H1 (cell line): Measurements from ENCODE around the gene USP6. TPM values are rescaled to one million over a fixed set of nuclear protein-coding genes. Genes with fewer than 3 reads are reported as not detected.

Experiments used
- CTCF ChIA-PET: fragments of 300-600 bp; sonication (Branson Sonifier 250); formaldehyde crosslinking; loops from one replicate; lab custom pipeline; 2021; ENCODE audit not compliant: partially characterized antibody; lab: Charles Lee
- POLR2A ChIA-PET: fragments of 300-600 bp; sonication (Branson Sonifier 250); formaldehyde crosslinking; loops from one replicate; lab custom pipeline; 2021; ENCODE audit warnings: inconsistent platforms; ENCODE audit not compliant: partially characterized antibody; lab: Charles Lee
- DNase-seq, 2 experiments: peaks; one replicate each; pipeline versions ENCODE4 v3.0.0 to v3.0.0-alpha.2; 2010 to 2022; ENCODE audit warnings: low spot score in 2 of 2, low read depth in 1 of 2, mixed read lengths in 1 of 2
- FAIRE-seq: peaks from 2 replicates; lab custom pipeline; 2011; peaks lifted over from hg19 to GRCh38; lab: Jason Lieb, UNC
- H2AFZ ChIP-seq: 2 replicates; pipeline ENCODE4 v1.8.1; 2012; ENCODE audit warnings: low read length, inconsistent platforms
- H2AK5ac ChIP-seq: 2 replicates; pipeline ENCODE4 v1.6.1; 2013; ENCODE audit warnings: low read depth, low read length
- H2BK120ac ChIP-seq: replicated peaks from 2 replicates; pipeline ENCODE3; 2013; ENCODE audit warnings: low read depth, low read length, inconsistent platforms
- H2BK12ac ChIP-seq: 2 replicates; pipeline ENCODE4 v1.6.1; 2013; ENCODE audit warnings: low read depth, low read length
- H2BK15ac ChIP-seq: 2 replicates; pipeline ENCODE4 v1.6.1; 2013; ENCODE audit warnings: low read length
- H2BK20ac ChIP-seq: 2 replicates; pipeline ENCODE4 v1.6.1; 2013; ENCODE audit warnings: low read length
- H2BK5ac ChIP-seq: 2 replicates; pipeline ENCODE4 v1.6.1; 2013; ENCODE audit warnings: low read depth, low read length
- H3K14ac ChIP-seq: 2 replicates; pipeline ENCODE4 v1.6.1; 2013; ENCODE audit warnings: inconsistent platforms; ENCODE audit not compliant: insufficient read length
- H3K18ac ChIP-seq: 2 replicates; pipeline ENCODE4 v1.6.1; 2013; ENCODE audit warnings: low read length; ENCODE audit errors: extremely low read depth
- H3K23ac ChIP-seq: 2 replicates; pipeline ENCODE4 v1.6.1; 2013; ENCODE audit warnings: inconsistent platforms; ENCODE audit not compliant: insufficient read length
- H3K23me2 ChIP-seq: 2 replicates; pipeline ENCODE4 v1.6.1; 2013; ENCODE audit warnings: low read depth, low read length
- H3K27ac ChIP-seq: 2 replicates; pipeline ENCODE4 v1.6.1; 2011; ENCODE audit warnings: low read depth, low read length, inconsistent platforms
- H3K27me3 ChIP-seq, 4 experiments: replicated peaks in 1 of 4; 1 replicate in 1 of 4; 2 replicates in 3 of 4; pipeline versions ENCODE4 v1.6.1 to v1.8.1; 2011 to 2013; ENCODE audit warnings: low read length in 3 of 4, mild to moderate bottlenecking in 3 of 4, inconsistent platforms in 2 of 4, mixed read lengths in 2 of 4, moderate library complexity in 1 of 4; ENCODE audit not compliant: control insufficient read depth in 3 of 4, insufficient read depth in 3 of 4; ENCODE audit errors: extremely low read depth in 1 of 4
- H3K36me3 ChIP-seq, 4 experiments: 2 replicates each; pipeline versions ENCODE4 v1.6.1 to v1.8.1; 2011 to 2013; ENCODE audit warnings: mild to moderate bottlenecking in 4 of 4, low read length in 3 of 4, moderate library complexity in 2 of 4, control low read depth in 1 of 4, inconsistent platforms in 1 of 4; ENCODE audit not compliant: insufficient read depth in 4 of 4, control insufficient read depth in 2 of 4
- H3K4ac ChIP-seq: replicated peaks from 2 replicates; pipeline ENCODE3; 2013; ENCODE audit warnings: low read length, low read depth, mixed read lengths, inconsistent platforms; ENCODE audit not compliant: insufficient read length
- H3K4me1 ChIP-seq, 4 experiments: replicated peaks in 1 of 4; 1 replicate in 1 of 4; 2 replicates in 3 of 4; pipeline versions ENCODE4 v1.6.1 to v1.8.1; 2011 to 2013; ENCODE audit warnings: low read length in 3 of 4, inconsistent platforms in 2 of 4, mixed read lengths in 1 of 4; ENCODE audit not compliant: insufficient read depth in 4 of 4, control insufficient read depth in 3 of 4
- H3K4me2 ChIP-seq, 2 experiments: 2 replicates each; pipeline versions ENCODE4 v1.6.1 to v1.8.1; 2011 to 2013; ENCODE audit warnings: low read depth in 2 of 2, low read length in 2 of 2, control low read depth in 1 of 2, inconsistent platforms in 1 of 2, mild to moderate bottlenecking in 1 of 2; ENCODE audit not compliant: insufficient read depth in 1 of 2
- H3K4me3 ChIP-seq, 4 experiments: fragments of 200-600, 300-600 bp in 1 of 4; sonication (generic), shearing (Covaris generic), sonication (Bioruptor Twin) in 1 of 4; 2 replicates each; pipeline versions ENCODE4 v1.5.1 to v1.8.1; 2011 to 2016; ENCODE audit warnings: low read length in 4 of 4, low read depth in 3 of 4, control low read depth in 2 of 4, inconsistent platforms in 2 of 4, mild to moderate bottlenecking in 2 of 4, mixed read lengths in 1 of 4, moderate library complexity in 1 of 4; ENCODE audit not compliant: insufficient read depth in 2 of 4; ENCODE audit errors: extremely low read depth in 1 of 4
- H3K56ac ChIP-seq: replicated peaks from 2 replicates; pipeline ENCODE3; 2013; ENCODE audit warnings: low read depth, mild to moderate bottlenecking, mixed read lengths, low read length, inconsistent platforms; ENCODE audit not compliant: insufficient read length
- H3K79me1 ChIP-seq: 2 replicates; pipeline ENCODE4 v1.6.1; 2013; ENCODE audit warnings: low read depth, low read length, control low read depth
- H3K79me2 ChIP-seq, 2 experiments: 2 replicates each; pipeline versions ENCODE4 v1.6.1 to v1.8.1; 2012 to 2013; ENCODE audit warnings: low read length in 2 of 2, mild to moderate bottlenecking in 2 of 2, inconsistent platforms in 1 of 2; ENCODE audit not compliant: insufficient read depth in 2 of 2, control insufficient read depth in 1 of 2
- H3K9ac ChIP-seq, 4 experiments: replicated peaks in 1 of 4; 1 replicate in 1 of 4; 2 replicates in 3 of 4; pipeline versions ENCODE4 v1.6.1 to v1.8.1; 2011 to 2013; ENCODE audit warnings: low read depth in 3 of 4, low read length in 3 of 4, control low read depth in 2 of 4, mild to moderate bottlenecking in 2 of 4, moderate library complexity in 2 of 4, inconsistent platforms in 1 of 4; ENCODE audit errors: extremely low read depth in 1 of 4
- H3K9me3 ChIP-seq, 2 experiments: 2 replicates each; pipeline versions ENCODE4 v1.6.1 to v1.8.1; 2012 to 2013; ENCODE audit warnings: mild to moderate bottlenecking in 2 of 2, moderate library complexity in 2 of 2, control low read depth in 1 of 2, inconsistent platforms in 1 of 2, low read depth in 1 of 2, low read length in 1 of 2, mixed read lengths in 1 of 2; ENCODE audit not compliant: insufficient read depth in 2 of 2
- H4K20me1 ChIP-seq, 2 experiments: replicated peaks in 1 of 2; 2 replicates each; pipeline versions ENCODE3 to v1.8.1; 2011 to 2013; ENCODE audit warnings: inconsistent platforms in 2 of 2, low read length in 2 of 2, mild to moderate bottlenecking in 1 of 2; ENCODE audit not compliant: insufficient read depth in 2 of 2, control insufficient read depth in 1 of 2
- H4K5ac ChIP-seq: 2 replicates; pipeline ENCODE4 v1.6.1; 2013; ENCODE audit warnings: low read length, low read depth, mixed read lengths, inconsistent platforms; ENCODE audit not compliant: insufficient read length
- H4K8ac ChIP-seq: 2 replicates; pipeline ENCODE4 v1.8.0; 2013; ENCODE audit warnings: mild to moderate bottlenecking, moderate library complexity, low read length, inconsistent platforms; ENCODE audit not compliant: insufficient read depth; ENCODE audit errors: extremely low read depth
- H4K91ac ChIP-seq: replicated peaks from 2 replicates; pipeline ENCODE3; 2013; ENCODE audit warnings: low read length, mixed read lengths, inconsistent platforms; ENCODE audit not compliant: insufficient read length
- E2F6 ChIP-seq: IDR thresholded peaks from 2 replicates; pipeline ENCODE4 v1.6.1; 2012; ENCODE audit warnings: inconsistent platforms
- EP300 ChIP-seq, 2 experiments: IDR thresholded peaks; 1 replicate in 1 of 2; 2 replicates in 1 of 2; pipeline ENCODE4 v1.6.1; 2011 to 2012; ENCODE audit warnings: low read depth in 2 of 2, low read length in 2 of 2, mild to moderate bottlenecking in 2 of 2, borderline replicate concordance in 1 of 2, inconsistent platforms in 1 of 2, moderate library complexity in 1 of 2
- NRF1 ChIP-seq: IDR thresholded peaks from 2 replicates; pipeline ENCODE4 v1.6.1; 2011; ENCODE audit warnings: mild to moderate bottlenecking, low read depth, low read length, improper control_type of control experiment
- WGBS, 2 experiments: shearing (Covaris generic) in 1 of 2; methylation state at CpG; one replicate each; pipeline versions ENCODE4 v1.1.6 to v1.1.7; 2013 to 2015; ENCODE audit warnings: low lambda C conversion rate in 2 of 2, mixed read lengths in 2 of 2, inconsistent platforms in 1 of 2, low coverage in 1 of 2, missing lambda C conversion rate in 1 of 2; ENCODE audit not compliant: insufficient replicate concordance in 2 of 2, insufficient coverage in 1 of 2, insufficient read length in 1 of 2; ENCODE audit errors: extremely low coverage in 1 of 2, missing lambda C conversion rate in 1 of 2; 5-methylcytosine and 5-hydroxymethylcytosine counted together
- long read RNA-seq, 2 experiments: library from RNA in 1 of 2; library from capped mRNA in 1 of 2; stranded (forward); transcript quantifications; one replicate each; pipeline ENCODE4 v2.0.0, GENCODE V29; 2021; ENCODE audit warnings: inconsistent platforms in 1 of 2
- polyA minus RNA-seq, 3 experiments: library from RNA; depleted of rRNA, polyadenylated mRNA; stranded (reverse); fragments of >200 nt; gene quantifications; 1 replicate in 2 of 3; 2 replicates in 1 of 3; pipeline ENCODE4 v1.2.3, GENCODE V29; 2011
- polyA plus RNA-seq, 7 experiments: library from polyadenylated mRNA; depleted of rRNA in 3 of 7; stranded (reverse) in 5 of 7; unstranded in 2 of 7; fragments of >200 nt in 5 of 7; fragments of 200-250 nt in 2 of 7; gene quantifications; 1 replicate in 5 of 7; 2 replicates in 1 of 7; 4 replicates in 1 of 7; pipeline versions ENCODE4 v1.2.1 to v1.2.3, GENCODE V29; 2011 to 2013; ENCODE audit warnings: missing spikeins in 2 of 7, mixed read lengths in 2 of 7
- total RNA-seq: library from RNA; stranded (reverse); fragmentation: NEBNext Ultra II Directional; extraction: Animal tissue kit (Norgen Biotek cat#: 25700); gene quantifications from 2 replicates; pipeline ENCODE4 v1.2.1, GENCODE V29; 2021

The USP6 gene
- total RNA-seq (0.25 and 0.32 TPM in 2 replicates), polyA plus RNA-seq (2011; rRNA removed) (0.05 and 0.08 TPM in 2 replicates), polyA minus RNA-seq (2011; rRNA and poly(A)+ RNA removed) (0.12 and 0.28 TPM in 2 replicates)
- 0.12 TPM for polyA plus RNA-seq (2011; cell fraction: cytosol; rRNA removed)
- 0.48 TPM for polyA plus RNA-seq (2011; cell fraction: nucleus; rRNA removed)
- polyA plus RNA-seq (2012, experiment 1 of 2): 0.11 to 0.16 TPM (median 0.13 TPM) in 4 replicates
- not detected for polyA plus RNA-seq (2012, experiment 2 of 2)
- 0.04 TPM for polyA plus RNA-seq (2013, experiment 1 of 2)
- 0.02 TPM for polyA plus RNA-seq (2013, experiment 2 of 2)
- 0.15 TPM for polyA minus RNA-seq (2011; cell fraction: cytosol; rRNA and poly(A)+ RNA removed)
- polyA minus RNA-seq (2011; cell fraction: nucleus; rRNA and poly(A)+ RNA removed): 0.50 TPM
- long read RNA-seq, experiment 1: 0 reads
- long read RNA-seq, experiment 2: 0 reads

GRCh38 chr17:5115673-5116651 lies at the start of gene USP6:
TSS of gene USP6 (plus strand) at chr17:5116032. CDS start at chr17:5130368, 14,336 bp downstream.
- Histone ChIP-seq H3K4me1 (peaks cover 0 to under 1% (median 0%) of the 10 kb centered on the region in 4 experiments; a peak in 1 of 7 replicates), H4K8ac (peak within 1 kb of the TSS; percentile 81), H2BK12ac (no peak within 1 kb of the TSS), H3K14ac (no peak within 1 kb of the TSS), H3K79me1 (no peaks in the 10 kb centered on the region), H3K4ac (no peak within 1 kb of the TSS), H2BK120ac (no peak within 1 kb of the TSS), H3K79me2 (peaks cover 0 to 3% of the 10 kb centered on the region in 2 experiments; a peak in 2 of 4 replicates), H2AK5ac (no peak within 1 kb of the TSS), H4K20me1 (peaks cover 0 to 2% of the 10 kb centered on the region in 2 experiments), H3K23ac (no peak within 1 kb of the TSS), H3K4me2 (no peak within 1 kb of the TSS), H3K36me3 (no peaks in the 10 kb centered on the region), H3K56ac (no peak within 1 kb of the TSS), H4K5ac (no peak within 1 kb of the TSS), H3K18ac (0 out of 2 replicates have a peak within 1 kb of the TSS, but pooled peaks have one; percentile 22), H4K91ac (no peak within 1 kb of the TSS), H2BK5ac (no peak within 1 kb of the TSS), H3K27me3 (peaks cover 0 to 2% (median 0%) of the 10 kb centered on the region in 4 experiments; a peak in 2 of 7 replicates), H2BK20ac (no peak within 1 kb of the TSS), H2BK15ac (no peak within 1 kb of the TSS), H3K4me3 (no peak within 1 kb of the TSS), H3K27ac (no peak within 1 kb of the TSS), H3K23me2 (peaks cover 9% of the 10 kb centered on the region), H3K9me3 (peaks cover 0 to 3% of the 10 kb centered on the region in 2 experiments; a peak in 1 of 4 replicates), H2AFZ (no peak within 1 kb of the TSS), H3K9ac (no peak within 1 kb of the TSS)
- ChIA-PET CTCF (interaction anchor here (1.5 kb wide), 1 partner anchor 10 kb away, joined by 3 read pairs; no protein-coding TSS in a partner anchor), POLR2A (interaction anchor here (2.1 kb wide), 1 partner anchor 13 kb away, joined by 5 read pairs; no protein-coding TSS in a partner anchor)
- TF ChIP-seq NRF1 (no peak), E2F6 (peak; percentile 92), EP300 (IDR thresholded peaks at IDR 0.05; ENCODE audit: borderline replicate concordance in 1 of 2, low read depth in 2 of 2, low read length in 2 of 2) (no peak)
- whole genome bisulfite sequencing, 2 experiments: 91% methylated on average over 41 of the region's 87 CpGs; no CpG with 5 or more reads in 1 of the 2 experiments
- DNase-seq (peak in 1 of 2 experiments; percentile 57), FAIRE-seq (no peak)
